A549 treated with GW870086 at 1 μM for 4 hours (cell line): ENCODE data around the gene TAS2R13. TPM values are rescaled to one million over a fixed set of nuclear protein-coding genes. Genes with fewer than 3 reads are reported as not detected.

Source experiments
- total RNA-seq: library from RNA; stranded (reverse); fragments of 200-300 nt; extraction: Qiagen RNA extraction; gene quantifications from 5 replicates; pipeline ENCODE4 v1.2.3, GENCODE V29; 2022; ENCODE audit warnings: low read depth

TAS2R13 gene
- total RNA-seq = not detected in 5 replicates

GRCh38 chr12:10909462-10909861 is at the start of gene TAS2R13:
Gene TAS2R13 (minus strand): TSS chr12:10909562. CDS start chr12:10909298, 264 bp downstream.

GRCh38 chr12:10939163-10939562 is 29.8 kb upstream of the TAS2R13 start, which contains the start of gene TAS2R14:
Gene TAS2R14 (minus strand): TSS chr12:10939263. CDS start chr12:10939207, 56 bp downstream.

GRCh38 chr12:10928746-10929286 is 19.5 kb upstream of the TAS2R13 start, which contains the start of gene PRH2:
Gene PRH2 (plus strand): TSS chr12:10929236. CDS start chr12:10929274, 38 bp downstream.

GRCh38 chr12:10884086-10884725 is 25.2 kb downstream of the TAS2R13 start, which contains the start of gene PRH1:
Gene PRH1 (minus strand): TSS chr12:10884255. CDS start chr12:10884217, 38 bp downstream.

Other genes with a start within 250 kb of the TAS2R13 start
- 0.15 to 0.61 TPM (median 0.30 TPM) in 5 replicates for gene STYK1, start 235.5 kb downstream of the TAS2R13 start, total RNA-seq
- gene YBX3, start 186.2 kb downstream of the TAS2R13 start, total RNA-seq = 239 to 276 TPM (median 268 TPM) in 5 replicates
- not detected in 5 replicates for gene TAS2R7, start 106.9 kb downstream of the TAS2R13 start, total RNA-seq
- not detected in 5 replicates for gene TAS2R8, start 102.3 kb downstream of the TAS2R13 start, total RNA-seq
- gene TAS2R9, start 99.4 kb downstream of the TAS2R13 start, total RNA-seq = not detected in 5 replicates
- not detected in 5 replicates for gene TAS2R10, start 83.2 kb downstream of the TAS2R13 start, total RNA-seq
- 0.51 to 4.2 TPM (median 2.0 TPM) in 5 replicates for gene PRR4, start 60.1 kb downstream of the TAS2R13 start, total RNA-seq
- 1.6 to 4.1 TPM (median 2.8 TPM) in 5 replicates for gene PRH1, start 25.3 kb downstream of the TAS2R13 start, total RNA-seq
- gene PRH2, start 19.7 kb upstream of the TAS2R13 start, total RNA-seq = not detected in 5 replicates
- gene TAS2R14, start 29.7 kb upstream of the TAS2R13 start, total RNA-seq = 0.43 to 0.61 TPM (median 0.56 TPM) in 5 replicates
- not detected in 5 replicates for gene TAS2R50, start 77.3 kb upstream of the TAS2R13 start, total RNA-seq
- 0.09 to 0.21 TPM in 2 of 5 replicates, not detected in the others for gene TAS2R20, start 88.7 kb upstream of the TAS2R13 start, total RNA-seq
- 0.15 TPM in 1 of 5 replicates, not detected in the others for gene TAS2R19, start 113.1 kb upstream of the TAS2R13 start, total RNA-seq
- gene TAS2R31, start 121.8 kb upstream of the TAS2R13 start, total RNA-seq = 0.13 to 0.15 TPM in 2 of 5 replicates, not detected in the others
- gene TAS2R46, start 152.7 kb upstream of the TAS2R13 start, total RNA-seq = not detected in 5 replicates
- gene TAS2R43, start 182.8 kb upstream of the TAS2R13 start, total RNA-seq = not detected in 5 replicates
- gene TAS2R30, start 225.1 kb upstream of the TAS2R13 start, total RNA-seq = not detected in 5 replicates